Measurements from ENCODE around the gene TMED1. TPM values are rescaled to one million over a fixed set of nuclear protein-coding genes. Genes with fewer than 3 reads are reported as not detected.

The TMED1 gene
- total RNA-seq, 1 experiment from 2014 or later: 26.3 TPM

DNA sequence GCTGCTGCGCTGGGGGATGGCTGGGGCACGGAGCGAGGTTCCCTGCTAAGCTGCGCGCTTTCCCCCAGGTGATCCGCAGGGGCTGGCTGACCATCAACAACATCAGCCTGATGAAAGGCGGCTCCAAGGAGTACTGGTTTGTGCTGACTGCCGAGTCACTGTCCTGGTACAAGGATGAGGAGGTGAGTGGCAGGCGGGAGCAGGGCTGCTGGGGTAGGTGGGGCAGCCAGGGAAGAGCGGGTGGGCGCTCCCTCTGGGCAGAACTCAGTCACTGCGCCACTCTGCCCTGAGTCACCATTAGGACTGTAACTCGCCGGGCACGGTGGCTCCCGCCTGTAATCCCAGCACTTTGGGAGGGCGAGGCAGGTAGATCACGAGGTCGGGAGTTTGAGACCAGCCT lies 23.8 kb downstream of the TMED1 start:
- POLR2A ChIA-PET: no interaction called here
- Histone ChIP-seq H3K9me2 (ENCODE audit: insufficient read depth) (no peaks in the 10 kb centered on the region), H3K4me1 (ENCODE audit: control insufficient read depth in 1 of 2, insufficient read depth in 2 of 2, low read length in 2 of 2) (peaks cover 21 to 42% of the 10 kb centered on the region in 2 experiments), H3K9me3 (ENCODE audit: control insufficient read depth in 1 of 2, insufficient read depth in 1 of 2, low read depth in 1 of 2, low read length in 2 of 2) (no peaks in the 10 kb centered on the region), H3K4me2 (ENCODE audit: low read length) (0 out of 2 replicates have a peak overlapping the region, but pooled peaks have one; percentile 13), H3K9ac (ENCODE audit: low read length) (peak overlapping the region; percentile 14; the same call in 1 of the 2 replicates), H3K27ac (ENCODE audit: low read depth, low read length) (peak overlapping the region; percentile 50), H3K36me3 (ENCODE audit: control insufficient read depth in 1 of 2, insufficient read depth in 2 of 2, low read length in 2 of 2) (peaks cover 3 to 7% of the 10 kb centered on the region in 2 experiments; a peak in 3 of 4 replicates), H3K4me3 (replicated peaks in 1 of 2; ENCODE audit: low read depth in 1 of 2, low read length in 2 of 2) (no peak overlapping the region), H3K27me3 (ENCODE audit: insufficient read depth, low read length) (no peaks in the 10 kb centered on the region), H3K79me2 (ENCODE audit: insufficient read depth, low read length) (no peaks in the 10 kb centered on the region), H2AFZ (ENCODE audit: low read depth, low read length, poor library complexity, severe bottlenecking) (no peak overlapping the region), H4K20me1 (ENCODE audit: insufficient read depth) (no peaks in the 10 kb centered on the region)
- CTCF ChIA-PET: no interaction called here
- DNase-seq (ENCODE audit: low read depth, low spot score) (no peak), ATAC-seq (peak; percentile 23; the same call in 1 of the 2 replicates)
- TF ChIP-seq RAD21 (IDR thresholded peaks at IDR 0.05; ENCODE audit: low read depth): no peak
- no peak for TF ChIP-seq EZH2phosphoT487 (IDR thresholded peaks at IDR 0.05; ENCODE audit: borderline replicate concordance)
- no peak for TF ChIP-seq REST (IDR thresholded peaks at IDR 0.05; ENCODE audit: low read depth)
- no peak for TF ChIP-seq ZFX (IDR thresholded peaks at IDR 0.05)
- no peak for TF ChIP-seq EGR1 (IDR thresholded peaks at IDR 0.05; ENCODE audit: low read depth)
- no peak for TF ChIP-seq CEBPB (IDR thresholded peaks at IDR 0.05; ENCODE audit: low read depth)
- TF ChIP-seq POLR2AphosphoS5 (IDR thresholded peaks at IDR 0.05; ENCODE audit: low read depth, low read length): no peak
- TF ChIP-seq, protein P1, sequence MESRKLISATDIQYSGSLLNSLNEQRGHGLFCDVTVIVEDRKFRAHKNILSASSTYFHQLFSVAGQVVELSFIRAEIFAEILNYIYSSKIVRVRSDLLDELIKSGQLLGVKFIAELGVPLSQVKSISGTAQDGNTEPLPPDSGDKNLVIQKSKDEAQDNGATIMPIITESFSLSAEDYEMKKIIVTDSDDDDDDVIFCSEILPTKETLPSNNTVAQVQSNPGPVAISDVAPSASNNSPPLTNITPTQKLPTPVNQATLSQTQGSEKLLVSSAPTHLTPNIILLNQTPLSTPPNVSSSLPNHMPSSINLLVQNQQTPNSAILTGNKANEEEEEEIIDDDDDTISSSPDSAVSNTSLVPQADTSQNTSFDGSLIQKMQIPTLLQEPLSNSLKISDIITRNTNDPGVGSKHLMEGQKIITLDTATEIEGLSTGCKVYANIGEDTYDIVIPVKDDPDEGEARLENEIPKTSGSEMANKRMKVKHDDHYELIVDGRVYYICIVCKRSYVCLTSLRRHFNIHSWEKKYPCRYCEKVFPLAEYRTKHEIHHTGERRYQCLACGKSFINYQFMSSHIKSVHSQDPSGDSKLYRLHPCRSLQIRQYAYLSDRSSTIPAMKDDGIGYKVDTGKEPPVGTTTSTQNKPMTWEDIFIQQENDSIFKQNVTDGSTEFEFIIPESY (IDR thresholded peaks at IDR 0.05; ENCODE audit: extremely low read depth, insufficient replicate concordance, low read length): no peak
- no peak for TF ChIP-seq FOSL1 (IDR thresholded peaks at IDR 0.05; ENCODE audit: low read depth)
- no peak for TF ChIP-seq POLR2A (IDR thresholded peaks at IDR 0.05; ENCODE audit: borderline replicate concordance, extremely low read depth, insufficient read depth, insufficient read length)
- RAD21 ChIA-PET (ENCODE audit: low non-redundant PET in 1 of 2, low total read pairs in 2 of 2, uncharacterized antibody in 2 of 2, unreplicated experiment in 2 of 2): no interaction called here
- BruUV-seq (replicated peaks): no TSS peak
- intact Hi-C loops (cut with micrococcal nuclease): no loop called here
